Measurements from ENCODE around the gene LARP6.
"Not testable (repeated sequence)": the region's sequence is repeated elsewhere in the genome, so short reads cannot be mapped to it uniquely, and the experiment has no call there.

LARP6 gene

GRCh38 chr15:70829371-70830166 lies 24.4 kb downstream of the LARP6 start:
- DNase-seq (ENCODE audit: low read depth): no peak

GRCh38 chr15:70827721-70828120 lies 26.2 kb downstream of the LARP6 start:
- no peak for DNase-seq (ENCODE audit: low read depth)

GRCh38 chr15:70826634-70827033 lies 27.3 kb downstream of the LARP6 start:
- no peak for DNase-seq (ENCODE audit: low read depth)

- DNase-seq (ENCODE audit: low read depth): no peak
Observed at GRCh38 chr15:70825841-70826240, 28.1 kb downstream of the LARP6 start.

GRCh38 chr15:70823196-70823595 lies 30.8 kb downstream of the LARP6 start:
- no peak for DNase-seq (ENCODE audit: low read depth)

- DNase-seq (ENCODE audit: low read depth): no peak
Observed at GRCh38 chr15:70820214-70820613, 33.7 kb downstream of the LARP6 start.

- DNase-seq (ENCODE audit: low read depth): no peak
Observed at GRCh38 chr15:70818580-70818979, 35.4 kb downstream of the LARP6 start.

- DNase-seq (ENCODE audit: low read depth): no peak
Observed at GRCh38 chr15:70817266-70817665, 36.7 kb downstream of the LARP6 start.

- DNase-seq (ENCODE audit: low read depth): no peak
Observed at GRCh38 chr15:70815604-70816003, 38.4 kb downstream of the LARP6 start.

GRCh38 chr15:70815011-70815410 lies 38.9 kb downstream of the LARP6 start:
- DNase-seq (ENCODE audit: low read depth): not testable (repeated sequence)

GRCh38 chr15:70812827-70813364 lies 41.1 kb downstream of the LARP6 start:
- no peak for DNase-seq (ENCODE audit: low read depth)

- no peak for DNase-seq (ENCODE audit: low read depth)
Observed at GRCh38 chr15:70810916-70811578, 42.9 kb downstream of the LARP6 start.

- DNase-seq (ENCODE audit: low read depth): no peak
Observed at GRCh38 chr15:70806992-70807712, 46.8 kb downstream of the LARP6 start.

GRCh38 chr15:70804388-70804787 lies 49.6 kb downstream of the LARP6 start:
- DNase-seq (ENCODE audit: low read depth): not testable (repeated sequence)

- DNase-seq (ENCODE audit: low read depth): no peak
Observed at GRCh38 chr15:70802629-70803028, 51.3 kb downstream of the LARP6 start.

GRCh38 chr15:70801109-70801508 lies 52.8 kb downstream of the LARP6 start:
- no peak for DNase-seq (ENCODE audit: low read depth)

- no peak for DNase-seq (ENCODE audit: low read depth)
Observed at GRCh38 chr15:70799667-70800450, 54.1 kb downstream of the LARP6 start.

GRCh38 chr15:70797464-70797863 lies 56.5 kb downstream of the LARP6 start:
- no peak for DNase-seq (ENCODE audit: low read depth)

GRCh38 chr15:70796516-70797310 lies 57.2 kb downstream of the LARP6 start:
- no peak for DNase-seq (ENCODE audit: low read depth)

GRCh38 chr15:70795311-70795665 lies 58.7 kb downstream of the LARP6 start:
- no peak for DNase-seq (ENCODE audit: low read depth)

All from stimulated activated CD8-positive, alpha-beta memory T cell treated with anti-CD3 and anti-CD28 coated beads, Interleukin-12 subunit alpha, Interleukin-12 subunit beta, amount 100 ng/mL, for 4 hours (primary cell).